OCI-LY3 (cell line): ENCODE measurements around the gene DENND11.

Source experiments
- CTCF ChIP-seq: fragments of 200-600, 300-600 bp; sonication (generic); IDR thresholded peaks from 2 replicates; pipeline ENCODE4 v1.5.1; 2014; ENCODE audit warnings: antibody characterized with exemption, low read length, low read depth
- EZH2phosphoT487 ChIP-seq: fragments of 200-600 bp; shearing (Covaris generic); IDR thresholded peaks from 2 replicates; pipeline ENCODE4 v1.6.1; 2018; ENCODE audit warnings: antibody characterized with exemption, mixed run types, low read depth

GRCh38 chr7:141660259-141660658, 41.7 kb downstream of the DENND11 start:
- TF ChIP-seq CTCF (no peak), EZH2phosphoT487 (no peak)
